Measurements from ENCODE around the gene MAD1L1.
"Not testable (repeated sequence)": the region's sequence is repeated elsewhere in the genome, so short reads cannot be mapped to it uniquely, and the experiment has no call there.

The MAD1L1 gene

DNA sequence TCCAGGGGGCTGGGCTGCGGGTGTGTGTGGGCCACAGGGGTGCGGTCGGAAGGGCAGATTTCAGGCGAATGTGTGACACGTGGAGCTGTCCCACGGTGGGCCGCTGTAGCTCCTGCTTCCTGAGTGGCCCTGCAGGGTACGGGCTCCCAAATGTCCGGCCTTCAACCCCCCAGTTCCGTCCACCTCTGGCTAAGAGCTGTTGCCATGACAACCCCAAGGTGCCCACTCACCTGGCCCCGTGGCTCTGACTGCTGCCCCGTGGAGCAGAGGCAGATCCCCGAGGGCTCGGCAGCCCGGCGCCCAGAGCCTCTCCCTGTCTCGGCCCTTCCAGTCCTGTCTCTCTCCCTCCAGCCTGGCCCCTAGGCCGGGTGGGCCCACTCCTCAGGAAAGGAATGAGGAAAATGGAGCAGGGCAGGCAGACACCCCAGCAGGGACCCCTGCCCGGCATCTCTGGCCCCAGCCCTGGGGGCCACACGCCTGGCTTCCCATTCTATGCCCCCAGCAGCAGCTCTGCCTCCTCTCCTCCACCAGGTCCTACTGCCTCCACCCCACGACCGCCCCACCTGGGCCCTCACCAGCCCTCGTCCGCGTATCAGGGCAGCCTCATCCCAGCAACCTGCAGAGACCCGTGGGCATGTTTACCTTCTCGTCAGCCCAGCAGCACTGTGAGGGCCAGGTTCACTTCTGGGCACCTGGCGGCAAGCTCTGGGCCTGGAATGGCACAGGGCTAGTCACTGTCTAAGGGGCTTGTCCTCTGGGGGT is 347.1 kb downstream of the MAD1L1 start:
- DNase-seq, result no peak

DNA sequence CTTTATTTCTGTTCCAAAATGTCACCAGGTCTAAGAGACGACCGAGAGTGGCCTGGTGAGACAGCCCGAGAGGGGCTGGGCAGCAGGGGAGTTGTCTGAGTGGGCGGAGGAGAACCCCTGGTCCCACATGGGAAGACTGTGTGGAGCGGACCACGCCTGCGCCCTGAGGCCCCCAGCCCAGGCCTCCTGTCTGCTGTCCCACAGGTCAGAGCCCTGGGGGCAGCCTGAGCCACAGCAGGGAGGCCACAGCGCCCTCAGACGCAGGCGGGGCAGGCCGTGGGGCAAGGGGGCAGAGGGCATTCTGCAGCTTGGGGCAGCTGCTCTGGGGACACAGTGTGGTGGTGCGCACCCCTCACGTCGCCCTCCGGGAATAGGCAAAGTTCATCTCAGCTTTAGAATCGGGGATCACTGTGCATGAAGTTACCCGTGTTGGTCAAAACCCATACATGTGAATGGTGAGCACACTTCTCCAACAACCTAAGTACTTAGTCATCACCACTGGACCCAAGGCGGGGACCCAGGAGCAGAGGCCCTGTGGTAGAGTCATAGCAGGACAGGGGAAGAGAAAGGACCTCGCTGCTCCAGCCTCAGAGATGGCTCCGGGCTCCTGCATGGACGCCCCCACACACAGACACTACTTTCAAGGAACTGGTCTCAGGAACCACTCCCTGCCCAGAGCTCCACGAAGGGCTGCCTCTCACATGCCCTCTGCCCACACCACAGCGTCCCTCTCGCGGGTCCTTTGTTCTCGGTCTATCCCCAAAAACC is 348.0 kb downstream of the MAD1L1 start:
- DNase-seq, result no peak

DNA sequence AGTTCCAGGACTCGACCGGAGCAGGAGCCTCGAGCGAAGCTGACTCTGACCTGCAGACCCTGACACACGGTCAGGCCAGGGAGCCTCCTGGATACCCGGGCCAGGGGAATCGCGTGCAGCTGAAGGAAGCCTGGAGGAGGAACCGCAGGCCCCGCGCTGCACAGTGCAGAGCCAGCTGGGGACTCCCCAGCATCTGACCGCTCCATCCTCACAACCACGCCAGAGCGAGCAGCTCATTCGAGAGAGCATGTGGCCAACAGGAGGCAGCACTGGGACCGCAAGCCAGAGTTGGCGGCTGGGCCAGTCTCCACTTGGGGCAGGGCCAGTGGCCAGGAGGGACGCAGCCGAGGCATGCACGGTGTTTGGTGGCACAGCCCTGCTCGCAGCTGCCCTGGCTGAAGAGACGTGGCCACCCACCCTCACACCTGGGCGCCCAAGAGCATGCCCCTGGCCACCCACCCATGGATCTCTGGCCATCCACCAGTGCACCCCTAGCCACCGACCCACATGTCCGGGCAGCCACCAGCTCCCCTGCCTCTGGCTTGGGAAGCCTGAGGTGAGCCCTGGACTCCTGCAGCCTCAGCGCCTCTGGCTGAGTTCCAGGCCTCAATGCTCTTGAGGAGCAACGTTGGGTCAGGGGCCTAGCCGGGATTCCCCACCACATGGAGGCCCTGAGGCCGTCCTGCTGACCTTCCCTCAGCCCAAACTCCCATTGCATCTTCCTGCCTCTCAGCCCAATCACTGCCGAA is 348.7 kb downstream of the MAD1L1 start:
- no peak for DNase-seq

DNA sequence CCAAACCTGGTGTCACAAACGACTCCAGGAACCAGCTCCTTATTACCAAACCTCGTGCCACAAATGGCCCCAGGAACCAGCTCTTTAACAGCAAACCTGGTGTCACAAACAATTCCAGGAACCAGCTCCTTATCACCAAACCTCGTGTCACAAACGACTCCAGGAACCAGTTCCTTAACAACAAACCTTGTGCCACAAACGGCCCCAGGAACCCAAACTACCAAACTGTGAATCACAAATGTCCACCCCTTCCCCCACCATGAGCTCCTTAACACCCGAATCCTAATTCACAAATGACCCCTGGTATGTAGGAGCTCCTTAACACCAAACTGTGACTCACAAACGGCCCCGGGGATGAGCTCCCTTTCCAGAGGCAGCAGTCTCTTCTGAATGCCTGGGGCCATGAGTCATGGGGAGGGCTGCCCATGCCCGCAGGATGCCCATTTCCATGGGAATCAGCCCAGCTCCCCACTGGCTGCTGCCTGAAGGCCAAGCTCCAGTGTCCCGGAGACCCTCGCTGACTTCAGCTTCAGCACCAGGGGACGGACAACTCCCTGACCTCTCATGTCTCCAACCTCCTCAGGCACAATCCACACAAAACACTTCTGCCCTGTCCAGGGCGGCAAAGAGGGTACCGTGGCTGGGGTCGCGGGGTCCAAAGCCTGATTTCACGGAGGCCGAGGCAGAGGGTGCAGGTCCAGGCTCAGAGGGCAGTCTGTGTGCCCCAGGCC is 349.5 kb downstream of the MAD1L1 start:
- DNase-seq, result no peak

DNA sequence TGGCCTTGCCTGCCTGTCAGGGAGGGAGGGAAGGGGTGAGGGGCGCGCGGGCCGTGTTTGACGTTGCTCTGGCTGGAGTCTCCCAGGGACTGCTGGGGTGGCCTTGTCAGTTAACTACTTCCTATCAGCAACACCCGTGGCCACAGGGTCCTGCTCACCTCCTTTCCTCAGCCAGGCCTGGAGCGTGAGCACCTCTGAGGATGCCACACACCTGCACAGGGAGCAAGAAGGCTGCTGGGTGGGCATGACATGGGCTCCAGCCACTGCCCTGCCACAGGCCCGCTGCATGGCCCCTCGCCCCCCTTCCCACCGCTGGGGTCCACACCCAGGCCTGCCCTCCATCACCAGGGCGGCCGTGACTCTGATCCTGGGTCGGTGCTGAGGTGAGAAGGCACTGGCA is 350.3 kb downstream of the MAD1L1 start:
- no peak for DNase-seq

DNA sequence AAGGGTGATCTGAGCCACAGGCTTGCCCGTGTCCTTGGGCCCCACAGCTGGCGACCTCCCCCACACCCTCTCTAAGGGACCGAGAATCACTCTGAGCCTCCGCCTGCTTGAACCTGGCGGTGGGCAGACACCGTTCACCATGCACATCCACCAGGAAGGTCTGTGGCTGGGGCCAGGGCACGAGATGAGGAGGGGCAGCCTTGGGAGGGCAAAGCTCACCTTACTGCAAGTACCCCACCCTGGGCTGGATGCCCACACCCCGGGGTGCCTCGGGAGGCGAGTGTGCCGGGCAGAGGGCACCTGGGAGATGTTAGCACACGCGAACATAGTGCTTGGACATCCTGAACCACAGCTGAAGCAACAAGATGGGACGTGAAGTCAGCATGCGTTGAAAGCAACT is 350.8 kb downstream of the MAD1L1 start:
- DNase-seq, result no peak

DNA sequence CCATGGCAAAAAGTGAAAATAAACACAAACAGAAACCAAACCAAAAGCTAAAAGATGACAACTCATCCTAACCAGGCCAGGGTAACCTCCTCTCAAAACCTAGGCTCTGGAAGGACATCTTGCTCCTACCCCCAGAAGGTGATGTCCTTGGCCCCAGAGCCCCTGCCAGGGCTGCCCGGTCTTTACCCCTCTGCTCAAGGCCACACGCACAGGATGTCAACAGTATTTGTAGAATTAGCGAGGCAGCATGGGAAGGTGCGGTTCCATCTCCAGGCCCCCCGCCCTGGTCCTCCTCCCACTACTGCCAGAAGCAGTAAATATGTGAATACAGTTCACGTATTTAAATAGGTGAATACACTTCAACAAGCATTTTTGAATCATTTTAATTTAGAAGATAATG is 356.1 kb downstream of the MAD1L1 start:
- DNase-seq, result not testable (repeated sequence)

DNA sequence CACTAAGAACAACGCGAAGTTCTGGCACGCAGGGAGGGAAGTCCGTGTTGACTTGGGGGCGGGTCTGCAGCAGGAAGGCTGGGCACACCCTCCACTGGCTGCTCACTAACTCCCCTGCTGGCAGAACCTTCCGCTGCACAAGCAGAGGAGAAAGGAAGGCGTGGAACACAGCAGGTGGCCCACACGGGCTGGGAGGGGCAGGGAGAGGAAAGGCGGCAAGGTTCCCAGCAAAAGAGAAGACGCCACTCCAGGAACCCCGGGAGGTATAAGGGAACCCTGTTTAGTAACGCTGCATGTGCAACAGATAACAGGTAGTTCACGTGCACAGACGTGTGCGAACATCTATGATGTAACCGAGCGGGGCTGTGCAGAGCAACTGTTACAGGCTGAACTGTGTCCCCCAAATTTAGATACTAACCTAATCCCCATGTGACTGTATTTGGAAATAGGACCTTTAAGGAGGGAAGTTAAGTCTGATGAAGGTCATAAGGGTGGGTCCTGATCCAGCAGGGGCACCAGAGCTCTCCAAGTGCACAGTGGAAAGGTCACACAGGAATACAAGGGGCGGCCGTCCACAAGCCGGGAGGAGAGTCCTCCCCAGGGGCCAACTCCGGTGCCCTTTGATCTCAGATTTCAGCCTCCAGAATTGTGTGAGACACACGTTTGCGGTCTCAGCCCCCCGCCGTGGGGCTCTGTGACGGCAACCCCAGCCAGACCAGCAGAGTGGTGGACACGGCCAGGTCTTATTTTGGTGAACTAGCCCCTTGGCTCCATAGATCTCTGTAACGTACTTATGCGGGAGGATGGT is 357.1 kb downstream of the MAD1L1 start:
- peak; percentile 33 for DNase-seq

DNA sequence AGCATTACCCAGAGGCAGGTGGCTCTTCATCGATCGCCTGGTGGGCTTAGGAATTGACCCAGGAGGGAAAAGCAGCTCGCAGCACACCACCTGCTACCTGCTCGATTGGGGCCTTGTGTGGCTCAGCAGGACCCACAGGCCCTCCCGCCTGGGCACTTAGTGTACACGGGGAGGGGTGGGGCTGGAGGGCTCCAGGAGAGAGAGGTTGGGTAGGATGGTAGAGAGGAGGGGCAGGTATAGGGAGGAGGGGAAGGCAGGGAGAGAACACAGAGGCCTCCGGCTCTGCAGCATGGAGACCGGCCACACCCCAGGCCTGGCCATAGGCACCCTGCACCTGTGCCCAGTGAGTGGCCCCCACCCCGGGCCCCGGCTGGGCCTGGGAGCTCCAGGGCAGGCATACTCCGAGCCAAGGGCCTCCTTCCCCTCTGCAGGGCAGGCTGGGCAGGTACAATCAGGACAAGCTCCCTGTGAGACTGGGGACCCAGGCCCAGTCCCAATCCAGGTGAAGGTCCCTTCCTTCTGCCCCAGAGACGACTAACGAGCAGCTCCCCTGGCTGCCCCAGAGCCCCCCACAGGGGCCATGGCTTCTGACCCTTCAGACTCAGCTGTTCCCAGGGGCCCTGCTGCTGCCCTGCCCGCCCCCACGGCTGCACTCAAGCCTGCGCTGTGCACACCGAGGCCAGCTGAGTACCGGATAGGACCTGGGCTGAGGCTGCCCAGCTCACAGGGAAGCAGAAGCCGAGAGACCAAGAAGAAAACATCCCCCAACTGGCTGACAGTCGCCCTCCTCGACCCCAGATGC is 358.0 kb downstream of the MAD1L1 start:
- not testable (repeated sequence) for DNase-seq

DNA sequence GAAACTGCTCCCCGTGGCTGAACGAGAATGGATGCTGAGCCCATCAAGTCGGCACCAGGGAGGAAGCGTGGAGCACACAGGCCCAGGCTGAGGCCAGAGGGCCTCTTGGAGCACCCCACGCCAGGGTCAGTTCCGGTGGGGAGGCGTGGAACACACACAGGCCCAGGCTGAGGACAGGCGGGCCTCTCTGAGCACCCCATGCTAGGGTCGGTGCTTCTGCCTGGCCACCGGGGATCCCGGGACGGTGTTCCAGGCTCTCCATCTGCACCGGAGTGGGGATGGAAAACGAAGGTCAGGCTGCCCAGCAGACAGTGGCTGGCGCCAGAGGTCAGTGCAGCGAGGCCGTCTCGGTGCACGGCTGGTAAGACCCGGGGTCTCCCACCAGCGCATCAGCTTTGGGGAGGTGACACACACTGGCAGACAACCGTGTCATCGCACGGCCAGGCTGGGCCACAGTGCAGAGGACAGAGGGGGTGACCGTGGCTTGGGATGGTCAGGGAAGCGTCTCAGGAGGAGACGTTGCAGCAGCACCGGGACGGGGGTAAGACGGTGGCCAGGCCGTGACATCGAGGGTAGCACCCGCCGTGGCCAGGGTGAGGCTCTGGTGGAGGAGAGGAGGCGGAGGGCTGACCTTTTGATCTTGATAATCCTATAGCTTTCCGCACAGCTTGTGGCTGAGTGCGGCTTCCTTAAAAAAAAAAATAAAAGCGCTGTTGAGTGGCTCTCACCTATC is 358.7 kb downstream of the MAD1L1 start:
- no peak for DNase-seq

DNA sequence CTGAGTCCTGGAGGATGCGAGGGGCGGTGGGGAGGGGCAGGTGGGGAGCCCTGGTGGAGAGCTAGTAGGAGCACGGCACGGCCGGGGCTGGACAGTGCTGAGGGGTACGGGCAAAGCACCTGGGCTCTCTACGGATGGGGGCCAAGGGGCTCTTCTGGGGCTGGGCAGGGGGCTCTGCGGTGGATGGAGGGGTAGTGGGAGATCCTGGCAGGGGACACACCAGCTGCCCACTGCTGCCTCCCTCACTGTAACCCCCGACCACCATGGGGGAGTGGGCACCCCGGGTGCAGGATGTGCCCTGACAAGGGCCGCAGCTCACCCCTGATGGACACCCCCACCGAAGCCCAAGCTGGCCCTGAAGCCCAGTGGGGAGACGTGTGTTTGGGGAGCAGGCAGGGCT is 359.3 kb downstream of the MAD1L1 start:
- DNase-seq, result no peak

DNA sequence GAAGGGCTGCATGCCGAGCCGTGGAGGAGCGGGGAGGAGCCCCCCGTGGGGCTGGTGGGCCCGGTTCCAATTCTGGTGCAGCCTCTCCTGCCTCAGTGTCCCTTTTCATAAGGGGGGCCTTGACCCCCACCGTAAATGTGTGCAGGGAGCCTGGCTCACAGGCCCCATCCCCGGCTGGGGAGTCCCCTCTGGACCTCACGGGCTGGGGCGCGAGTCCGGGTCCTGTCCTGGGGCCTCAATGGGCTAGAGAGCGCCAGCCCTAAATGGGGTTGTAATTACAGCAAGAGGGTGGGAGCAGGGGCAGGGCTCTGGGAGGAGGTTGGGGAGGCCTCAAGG is 359.7 kb downstream of the MAD1L1 start:
- no peak for DNase-seq

DNA sequence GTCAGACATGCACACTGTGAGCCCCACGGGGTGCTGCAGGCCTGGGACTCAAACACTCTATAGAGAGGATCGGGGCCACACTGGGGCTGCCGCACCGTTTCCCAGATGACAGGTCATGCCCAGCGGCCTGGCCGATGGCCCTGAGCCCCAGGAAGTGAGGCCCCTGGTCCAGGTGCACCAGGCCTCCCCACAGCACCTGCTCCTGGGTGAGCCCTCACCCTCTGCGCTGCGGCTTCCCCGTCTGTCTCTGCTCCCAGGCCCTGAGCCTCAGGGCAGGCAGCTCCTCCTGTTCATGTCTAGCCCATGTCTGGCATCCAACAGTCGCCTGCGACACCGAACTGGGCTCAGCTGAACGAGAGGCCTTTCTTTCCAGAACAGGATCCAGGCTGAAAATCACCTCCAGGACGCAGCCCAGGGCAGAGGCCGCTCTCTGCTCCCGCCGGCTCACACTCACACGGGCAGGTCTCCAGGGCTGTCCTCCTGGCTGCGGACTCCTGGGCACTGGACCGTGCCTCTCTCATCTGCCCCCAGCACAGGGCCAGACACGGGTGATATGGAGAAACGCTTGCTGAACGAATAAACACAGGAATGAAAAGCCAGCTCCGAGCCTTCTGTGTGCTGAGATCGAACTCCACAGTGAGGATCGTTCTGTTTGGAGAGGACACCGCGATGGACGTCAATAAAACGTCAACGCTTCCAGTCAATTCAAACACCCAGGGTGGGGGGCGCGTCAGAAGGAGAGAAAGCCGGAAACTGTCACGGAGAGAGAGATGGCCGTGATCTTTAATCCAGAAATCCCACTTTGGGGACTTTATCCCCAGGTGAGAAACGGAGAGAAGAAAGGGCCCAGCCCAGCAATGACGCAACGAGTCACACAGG is 360.3 kb downstream of the MAD1L1 start:
- DNase-seq, result no peak

DNA sequence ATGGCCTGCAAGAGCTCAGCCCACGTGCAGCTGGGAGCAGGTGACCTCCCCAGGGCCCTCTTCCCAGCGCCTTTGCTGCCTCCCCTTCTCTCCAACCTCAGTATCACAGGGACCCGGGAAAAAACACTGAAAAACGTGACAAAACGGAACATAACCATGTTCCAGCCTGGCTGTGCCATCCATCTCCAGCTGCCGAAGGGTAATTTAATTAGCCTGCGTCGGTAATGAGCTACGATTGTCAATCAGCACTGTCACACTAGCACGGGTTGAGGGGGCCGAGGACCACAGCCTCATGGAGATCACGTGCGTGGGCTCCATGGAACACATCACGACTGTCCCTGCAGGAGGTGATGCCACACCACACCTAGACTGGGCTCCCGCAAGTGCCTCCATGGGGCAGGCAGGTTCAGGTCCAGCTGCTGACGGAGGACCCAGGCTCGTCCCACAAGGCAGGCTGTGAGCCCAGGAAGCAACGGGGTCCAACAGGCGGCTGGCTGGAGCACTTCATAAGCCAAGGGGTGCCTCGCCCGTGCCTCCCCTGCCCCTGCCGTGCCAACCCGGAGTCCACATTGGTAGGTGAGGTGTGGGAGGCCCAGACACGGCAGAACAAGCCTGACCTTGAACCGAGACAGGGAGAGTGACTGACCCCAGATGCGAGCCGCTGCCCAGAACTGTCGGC is 363.2 kb downstream of the MAD1L1 start:
- no peak for DNase-seq

DNA sequence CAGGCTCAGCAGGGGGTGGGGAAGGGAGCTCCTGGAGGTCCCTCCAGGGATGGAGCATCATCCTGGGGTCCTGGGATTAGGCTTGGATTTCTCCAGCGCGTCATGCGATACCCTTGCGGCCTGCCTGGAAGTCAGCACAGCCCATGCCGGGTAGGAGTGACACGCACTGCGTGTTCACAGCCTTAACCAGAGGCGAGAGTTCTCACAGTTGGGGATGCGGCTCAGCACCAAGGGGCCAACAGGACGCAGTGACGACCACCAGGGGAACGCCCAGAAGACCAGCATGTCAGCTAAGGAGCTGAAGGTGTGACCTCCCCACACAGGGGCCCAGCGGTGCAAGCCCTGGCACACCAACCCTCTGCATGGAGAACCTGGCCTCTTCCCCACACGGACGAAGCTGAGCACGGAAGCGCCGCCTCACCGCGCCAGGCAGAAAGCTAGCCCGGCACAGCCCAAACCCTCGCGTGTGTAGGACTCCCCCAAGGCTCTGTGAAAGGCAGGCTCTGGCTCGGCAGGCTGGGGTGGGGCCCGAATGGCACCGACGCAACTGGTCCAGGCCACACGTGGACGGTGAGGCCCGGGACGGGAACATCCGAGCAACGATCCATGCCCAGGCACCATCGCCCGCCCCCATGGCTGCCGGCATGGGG is 364.1 kb downstream of the MAD1L1 start:
- no peak for DNase-seq

DNA sequence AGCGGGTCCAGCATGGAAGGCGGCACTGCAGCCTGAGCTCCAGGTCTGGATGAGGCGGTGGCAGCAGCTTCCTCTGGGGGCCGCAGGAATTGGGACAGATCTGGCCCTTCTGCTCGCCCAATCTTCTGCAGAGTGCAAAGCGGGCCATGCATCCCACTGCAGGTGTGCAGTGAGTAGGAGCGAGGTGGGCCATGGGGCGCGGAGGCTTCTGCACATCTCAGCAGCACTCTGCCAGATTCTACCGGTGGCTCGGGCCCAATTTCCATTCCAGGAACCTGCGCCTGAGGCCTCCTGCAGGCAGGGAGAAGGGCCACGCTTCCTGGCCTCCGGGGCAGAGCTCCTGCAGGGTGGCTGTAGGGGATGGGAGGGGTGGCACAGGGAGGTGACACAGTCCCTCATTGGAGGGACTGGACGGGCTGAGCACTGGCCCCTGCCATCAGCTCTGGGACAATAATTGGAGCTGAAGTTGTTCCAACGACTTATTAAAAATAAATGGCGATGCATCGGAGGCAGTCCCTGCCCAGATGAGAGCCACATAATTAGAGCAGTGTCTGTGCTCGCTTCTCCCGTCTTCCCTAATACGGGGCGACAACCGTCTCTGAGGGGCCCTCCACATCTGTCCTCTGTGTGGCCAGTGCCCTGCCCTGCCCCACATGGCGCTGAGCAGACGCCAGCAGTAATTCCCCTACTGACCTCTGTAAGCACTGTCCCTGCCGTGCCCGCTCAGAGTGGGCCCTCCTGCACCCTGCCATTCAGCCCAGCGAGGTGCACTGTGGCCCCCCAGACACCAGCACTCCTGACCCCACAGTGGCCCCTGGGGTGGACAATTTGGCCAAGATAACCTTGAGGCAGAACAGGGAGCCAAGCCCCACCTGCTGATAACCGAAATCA is 365.1 kb downstream of the MAD1L1 start:
- no peak for DNase-seq

DNA sequence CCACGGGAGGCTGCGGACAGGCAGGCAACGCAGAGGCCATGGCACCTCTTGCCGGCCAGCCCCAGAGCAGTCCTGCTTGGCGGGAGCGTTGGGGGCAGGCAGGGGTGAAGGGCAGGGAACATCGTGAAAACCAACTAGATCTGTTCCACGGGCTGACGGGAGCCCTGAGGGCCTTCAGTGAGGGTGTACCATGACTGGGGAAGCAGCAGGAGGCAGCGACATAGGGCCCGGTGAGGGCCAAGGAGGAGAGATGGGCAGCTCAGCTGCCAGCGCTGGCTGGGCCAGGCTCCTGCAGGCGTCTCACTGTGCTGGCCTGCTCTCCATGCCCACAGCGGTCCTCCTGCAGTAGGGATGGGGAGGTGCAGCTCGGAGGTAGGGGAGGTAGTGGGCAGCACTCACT is 366.1 kb downstream of the MAD1L1 start:
- DNase-seq, result no peak

Data from activated T-cell treated with anti-CD3 and anti-CD28 coated beads, Interleukin-2, amount 50 U/mL, for 1 hour (primary cell).